GM21515 (cell line): ENCODE results near the gene MKI67.
A peak's percentile ranks its signal among the peaks of the same experiment; 100 is the strongest.
"Not testable (repeated sequence)": the region's sequence is repeated elsewhere in the genome, so short reads cannot be mapped to it uniquely, and the experiment has no call there.

Experiments used
- ATAC-seq: cut with Tn5 transposase; IDR thresholded peaks from one replicate; pipeline ENCODE4 v1.9.1; 2021; ENCODE audit not compliant: unreplicated experiment

Gene MKI67, protein sequence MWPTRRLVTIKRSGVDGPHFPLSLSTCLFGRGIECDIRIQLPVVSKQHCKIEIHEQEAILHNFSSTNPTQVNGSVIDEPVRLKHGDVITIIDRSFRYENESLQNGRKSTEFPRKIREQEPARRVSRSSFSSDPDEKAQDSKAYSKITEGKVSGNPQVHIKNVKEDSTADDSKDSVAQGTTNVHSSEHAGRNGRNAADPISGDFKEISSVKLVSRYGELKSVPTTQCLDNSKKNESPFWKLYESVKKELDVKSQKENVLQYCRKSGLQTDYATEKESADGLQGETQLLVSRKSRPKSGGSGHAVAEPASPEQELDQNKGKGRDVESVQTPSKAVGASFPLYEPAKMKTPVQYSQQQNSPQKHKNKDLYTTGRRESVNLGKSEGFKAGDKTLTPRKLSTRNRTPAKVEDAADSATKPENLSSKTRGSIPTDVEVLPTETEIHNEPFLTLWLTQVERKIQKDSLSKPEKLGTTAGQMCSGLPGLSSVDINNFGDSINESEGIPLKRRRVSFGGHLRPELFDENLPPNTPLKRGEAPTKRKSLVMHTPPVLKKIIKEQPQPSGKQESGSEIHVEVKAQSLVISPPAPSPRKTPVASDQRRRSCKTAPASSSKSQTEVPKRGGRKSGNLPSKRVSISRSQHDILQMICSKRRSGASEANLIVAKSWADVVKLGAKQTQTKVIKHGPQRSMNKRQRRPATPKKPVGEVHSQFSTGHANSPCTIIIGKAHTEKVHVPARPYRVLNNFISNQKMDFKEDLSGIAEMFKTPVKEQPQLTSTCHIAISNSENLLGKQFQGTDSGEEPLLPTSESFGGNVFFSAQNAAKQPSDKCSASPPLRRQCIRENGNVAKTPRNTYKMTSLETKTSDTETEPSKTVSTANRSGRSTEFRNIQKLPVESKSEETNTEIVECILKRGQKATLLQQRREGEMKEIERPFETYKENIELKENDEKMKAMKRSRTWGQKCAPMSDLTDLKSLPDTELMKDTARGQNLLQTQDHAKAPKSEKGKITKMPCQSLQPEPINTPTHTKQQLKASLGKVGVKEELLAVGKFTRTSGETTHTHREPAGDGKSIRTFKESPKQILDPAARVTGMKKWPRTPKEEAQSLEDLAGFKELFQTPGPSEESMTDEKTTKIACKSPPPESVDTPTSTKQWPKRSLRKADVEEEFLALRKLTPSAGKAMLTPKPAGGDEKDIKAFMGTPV (N-terminal part only)

DNA sequence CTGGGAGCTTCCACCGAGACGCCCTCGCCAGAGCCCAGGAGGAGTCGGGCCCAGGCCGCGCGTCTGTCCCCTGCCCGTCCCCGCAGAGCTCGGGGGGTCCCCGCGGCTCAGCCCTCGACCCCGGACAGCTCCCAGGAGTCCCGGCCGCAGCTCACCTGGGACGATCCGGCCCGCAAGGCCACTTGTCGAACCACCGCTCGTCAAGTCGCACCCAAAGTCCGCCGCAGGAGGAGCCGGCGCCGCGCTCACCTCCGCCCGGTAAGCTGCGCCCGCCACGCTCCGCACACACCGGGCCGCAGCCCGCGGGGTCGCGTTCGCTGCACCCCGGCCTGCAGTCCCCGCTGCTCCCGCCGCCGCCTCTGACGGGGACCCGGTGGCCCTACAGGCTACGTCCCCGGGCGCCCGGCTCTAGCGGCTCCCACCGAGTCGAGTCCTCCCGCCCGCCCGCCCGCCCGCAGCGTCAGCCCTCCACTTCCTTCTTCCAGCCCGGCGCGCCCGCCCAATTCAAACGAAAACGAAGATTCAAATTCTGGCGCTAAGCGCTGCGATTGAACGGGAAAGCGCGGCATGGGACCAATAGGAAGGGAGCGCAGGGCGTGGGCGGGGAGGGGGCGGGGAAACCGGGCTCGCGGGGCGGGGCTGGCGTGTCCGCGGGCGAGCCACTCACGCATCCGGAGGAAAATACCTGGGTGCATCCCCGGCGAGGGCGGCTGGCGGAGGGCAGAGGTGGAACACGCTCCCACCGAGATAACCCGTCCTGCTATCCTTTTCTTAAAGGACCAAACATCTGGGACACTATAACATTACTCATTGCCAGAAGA lies at the start of gene MKI67:
MKI67 (minus strand) TSS at position 480 of the 821 bp plus-strand sequence. CDS start 756 bp downstream, outside the sequence.
- peak; percentile 84 for ATAC-seq

- no peak for ATAC-seq
Observed at GRCh38 chr10:128174581-128175559, 48.6 kb upstream of the MKI67 start.

DNA sequence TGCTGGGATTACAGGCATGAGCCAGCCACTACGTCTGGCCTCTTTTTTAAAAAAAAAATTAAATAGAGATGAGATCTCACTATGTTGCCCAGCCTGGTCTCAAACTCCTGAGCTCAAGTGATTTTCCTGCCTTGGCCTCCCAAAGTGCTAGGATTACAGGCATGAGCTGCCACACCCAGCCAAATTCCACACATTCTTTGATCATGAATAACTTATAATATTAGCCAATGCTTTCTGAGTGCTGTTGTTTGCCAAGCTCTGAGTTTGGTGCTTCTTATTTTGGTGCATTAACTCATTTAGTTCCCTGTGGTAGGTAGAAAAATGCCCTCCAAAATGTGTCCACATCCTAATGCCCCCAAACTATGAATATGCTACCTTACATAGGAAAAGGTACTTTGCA lies 47.2 kb upstream of the MKI67 start:
- ATAC-seq, result no peak

DNA sequence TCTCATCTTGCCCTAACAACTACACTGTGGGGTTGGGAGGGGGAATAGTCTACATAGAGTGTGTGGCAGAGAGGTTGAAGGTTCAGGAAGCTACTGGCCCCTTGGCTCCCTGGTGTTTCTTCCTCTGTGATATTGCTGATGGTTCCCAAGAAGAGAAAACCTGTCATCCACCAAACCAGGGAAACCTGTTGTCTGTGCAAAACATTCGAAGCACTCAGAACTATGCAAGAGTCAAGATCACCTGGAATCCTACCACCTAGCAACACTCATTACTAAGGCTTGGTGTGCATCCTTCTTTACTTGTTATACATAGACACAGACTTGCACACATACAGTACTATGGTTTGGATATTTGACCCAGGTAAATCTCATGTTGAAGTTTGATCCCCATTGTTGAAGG lies 46.5 kb upstream of the MKI67 start:
- no peak for ATAC-seq

DNA sequence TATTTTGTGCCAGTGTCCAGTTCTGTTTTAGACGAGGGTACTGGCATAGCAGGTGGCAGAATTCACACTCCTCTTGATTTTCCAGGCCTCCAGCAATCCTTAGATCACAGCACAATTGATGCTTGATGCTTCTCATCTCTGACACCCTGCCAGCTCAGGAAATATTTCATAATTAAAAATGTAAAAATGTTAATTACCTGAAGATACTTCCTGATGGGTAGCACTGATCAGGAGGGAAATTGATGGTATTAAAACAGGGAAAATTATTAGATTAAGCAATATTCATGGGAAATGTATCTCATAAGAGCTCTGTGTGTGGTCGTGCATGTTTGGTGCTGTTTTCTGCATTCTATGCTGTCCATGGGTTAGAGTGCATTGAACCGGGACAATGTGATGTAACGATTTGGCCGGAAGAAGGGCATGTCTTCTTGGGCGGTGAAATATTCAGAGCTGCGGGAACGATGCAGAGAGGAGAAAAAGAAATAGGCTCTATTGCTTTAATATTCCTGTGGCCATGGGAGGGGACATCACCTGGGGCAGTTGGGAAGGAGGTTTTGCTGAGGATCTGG lies 43.7 kb upstream of the MKI67 start:
- no peak for ATAC-seq

GRCh38 chr10:128167926-128168520 lies 41.8 kb upstream of the MKI67 start:
- no peak for ATAC-seq

DNA sequence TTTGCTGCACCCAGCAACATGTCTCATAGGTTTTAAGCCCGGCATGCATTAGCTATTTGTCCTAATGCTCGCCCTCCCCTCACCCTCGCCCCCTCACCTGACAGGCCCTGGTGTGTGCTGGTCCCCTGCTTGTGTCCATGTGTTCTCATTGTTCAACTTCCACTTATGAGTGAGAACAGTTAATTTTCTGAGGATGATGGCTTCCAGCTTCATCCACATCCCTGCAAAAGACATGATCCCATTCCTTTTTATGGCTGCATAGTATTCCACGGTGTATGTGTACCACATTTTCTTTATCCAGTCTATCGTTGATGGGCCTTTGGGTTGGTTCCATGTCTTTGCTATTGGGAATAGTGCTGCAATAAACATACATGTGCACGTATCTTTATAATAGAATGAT lies 40.9 kb upstream of the MKI67 start:
- ATAC-seq, result not testable (repeated sequence)

- ATAC-seq, result no peak
Observed at GRCh38 chr10:128166151-128166550, 39.9 kb upstream of the MKI67 start.

DNA sequence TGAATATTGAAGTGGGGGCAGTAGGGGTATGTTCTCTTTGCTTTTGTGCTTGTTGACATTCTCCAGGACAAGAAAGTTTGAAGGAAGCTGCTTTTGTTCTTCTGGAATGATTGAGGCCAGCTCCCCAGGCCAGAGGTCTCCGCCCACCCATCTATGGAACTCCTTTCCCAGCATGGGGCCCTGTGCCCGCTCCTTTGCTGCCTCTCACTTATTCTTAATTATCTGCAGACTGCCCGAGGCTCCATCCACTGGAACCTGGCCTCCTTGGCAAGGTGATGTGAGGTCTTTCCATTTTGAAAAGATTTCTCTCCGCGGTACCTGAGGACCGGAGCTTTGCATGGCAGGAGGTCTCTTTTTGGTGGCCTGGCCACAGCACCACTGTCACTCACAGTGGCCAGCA lies 39.3 kb upstream of the MKI67 start:
- no peak for ATAC-seq

- ATAC-seq, result no peak
Observed at GRCh38 chr10:128163701-128164100, 37.5 kb upstream of the MKI67 start.

- ATAC-seq, result no peak
Observed at GRCh38 chr10:128161031-128161430, 34.8 kb upstream of the MKI67 start.

- ATAC-seq, result no peak
Observed at GRCh38 chr10:128160297-128160711, 34.1 kb upstream of the MKI67 start.

GRCh38 chr10:128158021-128158795 lies 32.0 kb upstream of the MKI67 start:
- no peak for ATAC-seq

DNA sequence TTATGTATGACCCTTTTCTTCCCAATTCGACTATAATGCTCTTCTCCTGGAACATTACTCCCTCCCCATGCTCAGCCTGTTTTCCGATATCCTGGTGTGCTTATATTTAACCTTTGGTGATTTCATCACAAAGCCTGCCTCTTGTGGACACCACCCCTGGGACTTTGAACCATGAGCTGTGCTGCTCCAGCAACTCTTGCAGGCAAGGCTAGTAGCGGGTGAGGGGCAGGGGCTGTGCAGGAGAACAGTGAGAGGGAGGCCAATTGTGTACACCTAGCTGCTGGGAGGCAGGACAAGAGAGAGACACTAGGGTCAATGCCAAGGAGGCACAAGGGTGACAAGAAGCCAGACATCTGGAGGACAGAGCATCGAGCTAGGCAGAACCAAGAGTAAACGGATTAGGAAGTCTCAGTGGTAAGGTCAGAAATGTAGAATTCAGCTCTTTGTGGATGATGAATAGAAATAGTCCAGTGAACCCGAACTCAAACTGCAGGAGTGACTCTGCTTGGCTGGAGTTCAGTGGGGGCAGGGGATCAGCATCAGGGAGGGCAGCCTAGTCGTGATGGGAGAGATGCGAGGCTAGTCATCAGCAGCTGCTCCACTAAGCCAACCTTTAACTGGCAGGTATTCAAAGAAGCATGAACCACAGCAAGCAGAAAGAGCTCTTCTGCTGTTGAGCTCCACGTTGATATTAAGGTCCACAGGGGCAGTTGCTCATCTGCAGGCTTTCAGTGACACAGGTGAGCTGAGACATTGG lies 31.0 kb upstream of the MKI67 start:
- ATAC-seq, result no peak

DNA sequence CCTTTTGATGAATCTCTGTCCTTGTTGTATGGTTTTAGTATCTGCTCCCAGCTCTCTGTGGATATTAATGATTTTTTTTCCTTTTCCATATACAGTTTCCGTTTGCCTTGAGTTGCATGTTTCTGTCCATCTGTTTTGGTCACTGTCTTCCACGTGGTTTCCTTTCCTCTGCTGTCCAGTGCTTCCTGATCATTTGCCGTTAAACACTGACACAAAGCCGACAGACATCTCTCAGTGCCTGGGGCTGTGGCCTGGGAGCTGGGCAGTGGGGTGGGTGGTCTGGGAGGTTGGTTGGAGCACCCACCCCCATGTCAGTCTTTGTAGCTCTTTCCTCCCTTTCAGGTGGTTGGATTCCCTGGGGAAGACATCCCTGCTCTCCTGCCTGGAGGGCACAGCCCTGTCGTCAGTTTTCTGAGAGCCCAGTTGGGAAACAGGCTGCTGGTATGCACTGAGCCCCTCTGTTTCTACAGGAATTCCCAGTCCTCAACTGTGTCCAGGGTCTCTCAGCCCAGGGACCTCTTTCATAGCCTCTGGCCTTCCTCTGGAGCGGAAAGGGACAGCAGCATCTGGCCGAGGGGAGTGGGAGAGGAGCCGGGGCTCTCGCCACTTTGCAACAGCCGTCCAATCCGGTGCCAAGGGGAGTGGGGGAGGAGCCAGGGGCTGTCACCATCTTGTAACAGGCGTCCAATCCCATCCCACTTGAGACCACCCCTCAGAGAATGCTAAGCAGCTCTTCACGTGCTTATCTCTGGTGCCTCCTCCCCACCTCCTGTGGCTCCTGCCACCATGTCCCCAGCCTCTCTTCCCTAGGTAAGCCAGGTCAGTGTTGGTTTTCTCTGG lies 26.7 kb upstream of the MKI67 start:
- ATAC-seq, result no peak

- ATAC-seq, result no peak
Observed at GRCh38 chr10:128151031-128151430, 24.8 kb upstream of the MKI67 start.
